ENCODE measurements around the gene LZTR1.

The LZTR1 gene

DNA sequence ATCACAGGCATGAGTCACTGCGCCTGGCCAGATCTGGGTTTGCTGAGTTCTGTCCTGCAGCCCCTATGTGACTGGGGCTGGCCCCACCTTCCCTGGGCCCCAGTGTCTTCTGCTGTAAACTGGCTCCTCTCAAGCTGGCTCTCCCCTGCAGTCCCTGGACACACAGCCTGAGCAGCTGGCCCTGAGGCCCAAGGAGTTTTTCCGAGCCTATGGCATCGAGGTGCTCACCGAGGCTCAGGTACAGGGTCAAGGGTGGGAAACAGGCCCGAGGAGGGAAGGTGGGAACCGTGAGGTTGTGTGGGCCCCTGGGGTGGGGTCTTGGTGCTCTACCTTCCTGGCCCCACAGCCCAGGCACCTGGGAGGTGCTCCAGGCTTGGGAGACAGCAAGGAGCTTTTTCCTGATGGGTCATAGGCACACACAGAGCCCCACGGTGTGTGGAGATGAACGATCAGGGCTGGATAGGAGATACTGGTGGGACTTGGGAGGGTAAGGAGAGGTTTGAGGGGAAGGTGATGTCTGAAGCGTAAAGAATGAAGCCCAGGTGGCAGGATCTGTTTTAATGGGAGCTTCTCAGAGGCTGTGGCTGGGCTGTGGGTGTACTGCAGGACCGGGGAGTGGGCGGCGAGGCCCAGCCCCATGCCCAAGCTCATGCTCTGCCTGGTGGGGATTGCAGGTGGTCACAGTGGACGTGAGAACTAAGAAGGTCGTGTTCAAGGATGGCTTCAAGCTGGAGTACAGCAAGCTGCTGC, 6.4 kb upstream of the LZTR1 start:
- DNase-seq (no peak), ATAC-seq (replicated peaks) (no peak)
- H3K9me3 Mint-ChIP-seq: no peaks in the 10 kb centered on the region
- peaks cover 4 to 13% of the 10 kb centered on the region in 2 donors for H3K4me1 Mint-ChIP-seq (ENCODE audit: low read depth in 2 of 2)
- H3K27me3 Mint-ChIP-seq: peaks cover 8 to 26% of the 10 kb centered on the region in 2 donors
- H3K4me3 Mint-ChIP-seq: no peak overlapping the region
- no peaks in the 10 kb centered on the region for H3K36me3 Mint-ChIP-seq (ENCODE audit: insufficient read depth)
- H3K27ac Mint-ChIP-seq: no peak overlapping the region

GRCh38 chr22:20976291-20976877, 5.7 kb upstream of the LZTR1 start:
- H3K27ac Mint-ChIP-seq: no peak overlapping the region
- H3K4me3 Mint-ChIP-seq: no peak overlapping the region
- no peaks in the 10 kb centered on the region for H3K9me3 Mint-ChIP-seq
- ATAC-seq (replicated peaks) (no peak), DNase-seq (no peak)
- no peaks in the 10 kb centered on the region for H3K36me3 Mint-ChIP-seq (ENCODE audit: insufficient read depth)
- H3K4me1 Mint-ChIP-seq (ENCODE audit: low read depth in 2 of 2): peaks cover 9 to 19% of the 10 kb centered on the region in 2 donors
- peaks cover 8 to 26% of the 10 kb centered on the region in 2 donors for H3K27me3 Mint-ChIP-seq

- Mint-ChIP-seq H3K4me1 (ENCODE audit: low read depth in 2 of 2) (peaks cover 12 to 21% of the 10 kb centered on the region in 2 donors), H3K36me3 (ENCODE audit: insufficient read depth) (peaks cover 3% of the 10 kb centered on the region), H3K9me3 (no peaks in the 10 kb centered on the region), H3K27ac (no peak overlapping the region), H3K4me3 (no peak overlapping the region), H3K27me3 (peaks cover 8 to 26% of the 10 kb centered on the region in 2 donors)
- ATAC-seq (replicated peaks): no peak
- DNase-seq: no peak
These were observed 5.1 kb upstream of the LZTR1 start for GRCh38 chr22:20977019-20977418.

DNA sequence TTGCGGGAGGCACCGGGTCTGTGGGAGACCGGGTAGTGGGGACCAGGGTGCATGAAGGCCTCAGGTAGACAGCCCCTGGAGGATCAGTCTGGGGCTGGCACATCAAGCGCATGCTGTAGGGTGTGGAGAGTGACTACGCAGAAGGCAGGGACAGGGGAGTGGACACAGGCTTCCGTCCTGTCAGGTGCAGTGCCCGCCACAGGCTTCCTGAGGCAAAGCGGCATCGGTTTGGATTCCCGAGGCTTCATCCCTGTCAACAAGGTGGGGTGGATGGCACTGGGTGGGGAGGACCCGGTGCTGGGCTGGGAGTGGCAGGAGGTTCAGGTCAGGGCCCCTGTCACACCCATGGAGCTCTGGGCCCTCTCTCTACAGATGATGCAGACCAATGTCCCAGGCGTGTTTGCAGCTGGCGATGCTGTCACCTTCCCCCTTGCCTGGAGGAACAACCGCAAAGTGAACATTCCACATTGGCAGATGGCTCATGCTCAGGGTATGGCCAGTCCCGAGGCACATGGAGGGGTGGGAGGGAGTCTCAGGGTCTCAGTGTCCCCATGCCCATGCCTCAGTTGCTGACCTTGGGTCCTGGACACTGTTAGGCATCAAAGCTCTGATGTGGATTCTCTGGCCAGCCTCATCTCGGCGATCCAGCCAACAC, 4.5 kb upstream of the LZTR1 start:
- no peak for ATAC-seq (replicated peaks)
- H3K4me1 Mint-ChIP-seq (ENCODE audit: low read depth in 2 of 2): peaks cover 16 to 25% of the 10 kb centered on the region in 2 donors
- peaks cover 8 to 26% of the 10 kb centered on the region in 2 donors for H3K27me3 Mint-ChIP-seq
- H3K36me3 Mint-ChIP-seq (ENCODE audit: insufficient read depth): peaks cover 5% of the 10 kb centered on the region
- no peak for DNase-seq
- no peaks in the 10 kb centered on the region for H3K9me3 Mint-ChIP-seq
- no peak overlapping the region for H3K4me3 Mint-ChIP-seq
- no peak overlapping the region for H3K27ac Mint-ChIP-seq

DNA sequence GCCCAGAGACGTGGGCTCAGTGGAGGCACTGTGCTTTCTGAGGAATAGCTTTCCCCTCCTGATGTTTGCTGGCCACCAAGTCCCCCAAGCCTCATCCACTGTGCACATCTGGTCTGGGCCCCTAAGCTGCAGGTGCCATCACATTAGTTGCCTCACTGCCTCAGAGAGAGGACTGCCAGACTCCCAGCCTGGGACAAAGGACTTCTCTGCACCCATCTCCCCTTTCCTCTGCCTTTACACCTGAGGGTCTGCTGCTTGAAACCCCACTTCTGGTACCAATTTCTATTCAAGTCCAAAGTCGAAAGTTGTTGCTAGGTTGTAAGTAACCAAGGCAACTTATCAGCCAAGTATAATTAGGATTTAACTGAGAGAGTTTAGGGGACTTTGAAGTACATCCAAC, 3.7 kb upstream of the LZTR1 start:
- no peak overlapping the region for H3K27ac Mint-ChIP-seq
- peaks cover 8 to 26% of the 10 kb centered on the region in 2 donors for H3K27me3 Mint-ChIP-seq
- ATAC-seq (replicated peaks) (no peak), DNase-seq (no peak)
- no peaks in the 10 kb centered on the region for H3K9me3 Mint-ChIP-seq
- peaks cover 6% of the 10 kb centered on the region for H3K36me3 Mint-ChIP-seq (ENCODE audit: insufficient read depth)
- no peak overlapping the region for H3K4me3 Mint-ChIP-seq
- H3K4me1 Mint-ChIP-seq (ENCODE audit: low read depth in 2 of 2): peaks cover 23 to 29% of the 10 kb centered on the region in 2 donors

GRCh38 chr22:20979243-20979809, 2.8 kb upstream of the LZTR1 start:
- Mint-ChIP-seq H3K27ac (peak overlapping the region; percentile 14 to 91), H3K9me3 (no peaks in the 10 kb centered on the region), H3K27me3 (peaks cover 8 to 18% of the 10 kb centered on the region in 2 donors), H3K36me3 (ENCODE audit: insufficient read depth) (peaks cover 6% of the 10 kb centered on the region), H3K4me3 (peak overlapping the region in 1 of 2 donors; percentile 17), H3K4me1 (ENCODE audit: low read depth in 2 of 2) (peaks cover 29 to 34% of the 10 kb centered on the region in 2 donors)
- ATAC-seq (replicated peaks): peak; percentile 60
- DNase-seq: peak in 2 of 3 experiments; percentile 43 to 44

DNA sequence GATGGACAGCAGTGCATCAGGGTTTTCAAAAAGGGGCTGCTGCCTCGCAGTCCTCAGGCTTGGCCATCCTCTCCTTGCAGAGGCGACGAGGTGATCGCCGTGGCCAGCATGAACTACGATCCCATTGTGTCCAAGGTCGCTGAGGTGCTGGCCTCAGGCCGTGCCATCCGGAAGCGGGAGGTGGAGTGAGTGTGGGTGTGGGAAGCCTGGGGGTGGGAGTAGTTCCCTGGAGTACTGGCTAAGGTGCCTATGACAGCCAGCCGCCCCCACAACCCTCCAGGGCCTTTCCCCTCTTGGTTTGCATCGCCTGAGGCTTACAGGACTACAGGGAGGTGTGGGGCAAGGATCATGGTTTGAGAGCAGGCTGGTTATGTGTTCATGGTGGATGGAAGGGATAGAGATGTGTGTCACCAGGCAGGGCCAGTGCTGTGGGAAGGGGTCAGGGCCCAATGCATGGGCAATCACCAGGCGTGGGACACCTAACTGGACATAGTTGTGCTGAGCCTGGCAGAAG, 2.1 kb upstream of the LZTR1 start:
- peak overlapping the region; percentile 17 to 34 for H3K4me3 Mint-ChIP-seq
- peak overlapping the region in 1 of 2 donors; percentile 91 for H3K27ac Mint-ChIP-seq
- peaks cover 6% of the 10 kb centered on the region for H3K36me3 Mint-ChIP-seq (ENCODE audit: insufficient read depth)
- H3K4me1 Mint-ChIP-seq (ENCODE audit: low read depth in 2 of 2): peaks cover 29 to 34% of the 10 kb centered on the region in 2 donors
- no peaks in the 10 kb centered on the region for H3K9me3 Mint-ChIP-seq
- ATAC-seq (replicated peaks): no peak
- no peak for DNase-seq
- peaks cover 8 to 16% of the 10 kb centered on the region in 2 donors for H3K27me3 Mint-ChIP-seq

DNA sequence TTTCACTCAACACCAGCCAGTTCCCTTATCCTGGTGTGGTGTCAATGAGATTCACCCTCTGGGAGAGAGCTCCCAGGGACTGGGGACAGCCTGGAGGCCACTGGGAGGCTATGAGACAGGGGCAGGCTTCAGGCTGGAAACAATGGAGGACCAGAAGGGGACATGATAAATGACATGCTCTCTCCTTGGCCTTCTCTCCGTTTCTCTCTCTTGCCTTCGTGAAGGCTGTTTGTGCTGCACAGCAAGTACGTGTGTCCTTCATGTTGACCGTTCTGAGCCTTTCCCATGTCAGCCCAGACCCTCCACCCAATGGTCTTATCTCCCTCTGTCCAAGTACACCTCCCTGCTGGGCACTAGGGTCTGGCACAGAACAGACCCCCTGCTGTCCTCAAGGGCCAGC, 1.6 kb upstream of the LZTR1 start:
- DNase-seq: no peak
- H3K9me3 Mint-ChIP-seq: no peaks in the 10 kb centered on the region

GRCh38 chr22:20980938-20981722, 967 bp upstream of the LZTR1 start:
- peak overlapping the region; percentile 92 to 97 for H3K4me3 Mint-ChIP-seq
- H3K9me3 Mint-ChIP-seq: no peaks in the 10 kb centered on the region
- DNase-seq (no peak), ATAC-seq (replicated peaks) (no peak)
- peaks cover under 1 to 5% of the 10 kb centered on the region in 2 donors for H3K27me3 Mint-ChIP-seq
- peaks cover 29 to 34% of the 10 kb centered on the region in 2 donors for H3K4me1 Mint-ChIP-seq (ENCODE audit: low read depth in 2 of 2)
- peaks cover 6% of the 10 kb centered on the region for H3K36me3 Mint-ChIP-seq (ENCODE audit: insufficient read depth)
- H3K27ac Mint-ChIP-seq: peak overlapping the region; percentile 90 to 97

More for the DNA sequence above, 1.6 kb upstream of the LZTR1 start:
- Mint-ChIP-seq H3K4me3 (peak overlapping the region in 1 of 2 donors; percentile 17), H3K27me3 (peaks cover 7 to 11% of the 10 kb centered on the region in 2 donors), H3K36me3 (ENCODE audit: insufficient read depth) (peaks cover 6% of the 10 kb centered on the region), H3K4me1 (ENCODE audit: low read depth in 2 of 2) (peaks cover 29 to 34% of the 10 kb centered on the region in 2 donors), H3K27ac (peak overlapping the region; percentile 91 to 97)
- ATAC-seq (replicated peaks): no peak

- peak overlapping the region; percentile 90 to 97 for H3K27ac Mint-ChIP-seq
- no peak for ATAC-seq (replicated peaks)
- peaks cover 15% of the 10 kb centered on the region for H3K36me3 Mint-ChIP-seq (ENCODE audit: insufficient read depth)
- H3K4me1 Mint-ChIP-seq (ENCODE audit: low read depth in 2 of 2): peaks cover 29 to 34% of the 10 kb centered on the region in 2 donors
- H3K4me3 Mint-ChIP-seq: peak overlapping the region; percentile 92 to 97
- H3K27me3 Mint-ChIP-seq: no peaks in the 10 kb centered on the region
- H3K9me3 Mint-ChIP-seq: no peaks in the 10 kb centered on the region
- DNase-seq: no peak
These were observed 426 bp downstream of the LZTR1 start for GRCh38 chr22:20982563-20982882.

- peaks cover 29 to 34% of the 10 kb centered on the region in 2 donors for H3K4me1 Mint-ChIP-seq (ENCODE audit: low read depth in 2 of 2)
- H3K27ac Mint-ChIP-seq: peak overlapping the region; percentile 90 to 97
- H3K4me3 Mint-ChIP-seq: peak overlapping the region; percentile 92 to 97
- ATAC-seq (replicated peaks): no peak
- DNase-seq: no peak
- H3K9me3 Mint-ChIP-seq: no peaks in the 10 kb centered on the region
- H3K36me3 Mint-ChIP-seq (ENCODE audit: insufficient read depth): peaks cover 15% of the 10 kb centered on the region
- no peaks in the 10 kb centered on the region for H3K27me3 Mint-ChIP-seq
These were observed 1.1 kb downstream of the LZTR1 start for GRCh38 chr22:20983081-20983771.

DNA sequence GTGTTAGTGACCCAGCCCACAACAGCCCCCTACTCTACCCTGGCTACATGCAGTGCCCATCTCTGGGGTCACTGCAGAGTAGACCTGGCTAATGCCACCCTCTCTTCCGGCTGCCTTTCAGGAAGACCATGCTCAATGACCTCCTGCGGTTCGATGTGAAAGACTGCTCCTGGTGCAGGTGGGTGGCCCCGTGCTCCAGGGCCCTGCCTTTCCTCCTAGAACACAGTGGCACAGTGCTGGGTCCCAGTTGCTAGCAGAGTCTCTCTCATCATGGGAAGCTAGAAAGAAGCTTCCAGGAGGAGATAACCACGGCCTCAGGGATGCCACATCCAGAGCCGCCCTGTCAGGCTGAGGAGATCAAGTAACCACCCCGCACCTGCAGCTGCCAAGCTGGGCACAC, 3.6 kb downstream of the LZTR1 start:
- Mint-ChIP-seq H3K27me3 (no peaks in the 10 kb centered on the region), H3K4me1 (ENCODE audit: low read depth in 2 of 2) (peaks cover 28 to 34% of the 10 kb centered on the region in 2 donors), H3K36me3 (ENCODE audit: insufficient read depth) (peaks cover 18% of the 10 kb centered on the region), H3K27ac (no peak overlapping the region), H3K9me3 (no peaks in the 10 kb centered on the region), H3K4me3 (no peak overlapping the region)
- no peak for ATAC-seq (replicated peaks)
- no peak for DNase-seq

Data from effector memory CD8-positive, alpha-beta T cell (primary cell).